Measurements from ENCODE around the gene ELMOD3.
"Not testable (repeated sequence)": the region's sequence is repeated elsewhere in the genome, so short reads cannot be mapped to it uniquely, and the experiment has no call there.

Gene ELMOD3

GRCh38 chr2:85377083-85377482, 22.5 kb downstream of the ELMOD3 start:
- DNase-seq: no peak

GRCh38 chr2:85378257-85378656, 23.7 kb downstream of the ELMOD3 start:
- no peak for DNase-seq

- DNase-seq: no peak
These were observed 25.5 kb downstream of the ELMOD3 start for GRCh38 chr2:85380048-85380447.

- not testable (repeated sequence) for DNase-seq
These were observed 28.6 kb downstream of the ELMOD3 start for GRCh38 chr2:85383151-85383550.

GRCh38 chr2:85383850-85384249, 29.3 kb downstream of the ELMOD3 start:
- no peak for DNase-seq

- no peak for DNase-seq
These were observed 31.2 kb downstream of the ELMOD3 start for GRCh38 chr2:85385746-85386145.

GRCh38 chr2:85387754-85388153, 33.2 kb downstream of the ELMOD3 start:
- no peak for DNase-seq

GRCh38 chr2:85388878-85389538, 34.4 kb downstream of the ELMOD3 start:
- DNase-seq: no peak

- DNase-seq: no peak
These were observed 36.5 kb downstream of the ELMOD3 start for GRCh38 chr2:85390941-85391669.

GRCh38 chr2:85393836-85394235, 39.3 kb downstream of the ELMOD3 start:
- DNase-seq: no peak

GRCh38 chr2:85394261-85394681, 39.7 kb downstream of the ELMOD3 start:
- no peak for DNase-seq

- DNase-seq: no peak
These were observed 40.4 kb downstream of the ELMOD3 start for GRCh38 chr2:85394976-85395375.

GRCh38 chr2:85395912-85396475, 41.4 kb downstream of the ELMOD3 start:
- DNase-seq: no peak

GRCh38 chr2:85396531-85397470, 42.2 kb downstream of the ELMOD3 start:
- DNase-seq: no peak

- DNase-seq: no peak
These were observed 43.4 kb downstream of the ELMOD3 start for GRCh38 chr2:85397925-85398331.

GRCh38 chr2:85398426-85399182, 44.0 kb downstream of the ELMOD3 start:
- no peak for DNase-seq

GRCh38 chr2:85399183-85399455, 44.5 kb downstream of the ELMOD3 start:
- no peak for DNase-seq

- no peak for DNase-seq
These were observed 45.5 kb downstream of the ELMOD3 start for GRCh38 chr2:85400023-85400422.

GRCh38 chr2:85400541-85401463, 46.2 kb downstream of the ELMOD3 start:
- no peak for DNase-seq

GRCh38 chr2:85401464-85401805, 46.9 kb downstream of the ELMOD3 start:
- DNase-seq: no peak

- no peak for DNase-seq
These were observed 47.3 kb downstream of the ELMOD3 start for GRCh38 chr2:85401844-85402243.

All from NCI-H1436 (cell line).